GM19023 (cell line): Measurements from ENCODE around the gene APEH.

Experiments
- ATAC-seq: cut with Tn5 transposase; IDR thresholded peaks from one replicate; pipeline ENCODE4 v1.9.1; 2021; ENCODE audit warnings: mild to moderate bottlenecking, moderate library complexity; ENCODE audit not compliant: unreplicated experiment

APEH gene

GRCh38 chr3:49723628-49724551 is 49.7 kb downstream of the APEH start, which contains the start of gene GMPPB:
GMPPB (minus strand) TSS chr3:49723951; CDS start chr3:49723726, 225 bp downstream.
- peak; percentile 80 for ATAC-seq

GRCh38 chr3:49724586-49724985 is 50.4 kb downstream of the APEH start:
- no peak for ATAC-seq

- ATAC-seq: no peak
Observed at GRCh38 chr3:49725906-49726681, 51.9 kb downstream of the APEH start.

GRCh38 chr3:49727154-49727923 is 53.2 kb downstream of the APEH start:
- ATAC-seq: no peak

- ATAC-seq: no peak
Observed at GRCh38 chr3:49727924-49728361, 53.8 kb downstream of the APEH start.

GRCh38 chr3:49729966-49730609 is 55.9 kb downstream of the APEH start:
- ATAC-seq: no peak

- ATAC-seq: no peak
Observed at GRCh38 chr3:49732597-49732996, 58.4 kb downstream of the APEH start.

GRCh38 chr3:49733551-49733950 is 59.4 kb downstream of the APEH start:
- ATAC-seq: no peak
